Measurements from ENCODE around the gene PPM1A.

Gene PPM1A

DNA sequence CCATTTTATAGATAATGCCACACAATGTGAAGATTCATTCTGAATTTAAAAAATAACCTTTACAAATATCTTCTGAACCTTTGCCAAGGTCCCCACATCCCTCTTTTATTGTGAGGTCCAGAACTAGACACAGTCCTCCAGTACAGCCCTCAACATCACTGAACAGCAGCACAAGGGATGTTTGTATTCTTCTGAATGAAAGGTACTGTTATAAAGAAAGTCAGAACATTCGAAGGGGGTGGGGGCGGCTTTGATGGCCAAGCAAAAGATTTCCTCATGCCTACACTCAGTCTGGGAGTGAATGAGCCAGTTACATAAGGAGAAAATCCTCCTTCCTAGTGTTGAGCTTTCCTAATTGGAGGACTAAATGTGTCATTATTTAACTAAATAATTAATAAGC is 77.3 kb downstream of the PPM1A start:
- no peak for DNase-seq

GRCh38 chr14:60327447-60328331 is 78.7 kb downstream of the PPM1A start:
- DNase-seq, result peak; percentile 13

DNA sequence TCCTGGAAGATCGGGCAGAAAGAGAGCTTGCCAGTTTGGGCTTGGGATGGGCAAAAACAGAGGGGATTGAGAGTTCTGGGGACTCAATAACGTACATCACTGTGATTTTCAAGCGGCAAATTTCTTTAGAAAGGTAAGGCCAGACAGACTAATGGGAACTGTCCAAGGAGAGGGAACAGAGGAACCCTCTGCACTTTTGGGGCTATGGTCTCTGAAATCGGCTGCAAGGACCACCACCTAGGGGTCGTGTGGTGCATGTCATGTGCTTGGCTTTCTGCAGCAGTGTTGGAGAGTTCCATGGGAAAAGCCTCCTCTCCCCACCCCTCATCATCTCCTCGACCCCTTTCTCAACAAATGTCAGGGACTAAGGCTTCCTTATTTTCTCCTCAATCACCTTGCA is 79.6 kb downstream of the PPM1A start:
- DNase-seq, result no peak

DNA sequence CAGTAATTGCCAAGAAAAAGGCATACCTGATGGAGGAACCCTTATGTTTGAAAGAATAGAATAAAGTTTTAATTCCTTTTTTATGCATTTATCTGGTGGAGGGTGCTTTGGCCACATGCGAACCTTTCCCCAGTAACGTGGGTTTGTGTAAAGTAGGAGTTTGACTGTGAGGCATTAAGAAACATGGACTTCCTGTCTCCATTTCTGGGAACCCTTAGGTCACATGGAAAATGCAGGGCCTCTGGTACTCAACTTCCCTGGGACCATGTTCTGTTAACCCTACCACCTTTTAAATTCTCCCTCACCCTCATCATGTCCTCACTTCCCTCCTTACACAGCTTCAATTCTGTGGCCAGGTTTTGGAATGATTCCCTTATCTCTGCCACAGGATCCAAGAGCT is 80.3 kb downstream of the PPM1A start:
- no peak for DNase-seq

DNA sequence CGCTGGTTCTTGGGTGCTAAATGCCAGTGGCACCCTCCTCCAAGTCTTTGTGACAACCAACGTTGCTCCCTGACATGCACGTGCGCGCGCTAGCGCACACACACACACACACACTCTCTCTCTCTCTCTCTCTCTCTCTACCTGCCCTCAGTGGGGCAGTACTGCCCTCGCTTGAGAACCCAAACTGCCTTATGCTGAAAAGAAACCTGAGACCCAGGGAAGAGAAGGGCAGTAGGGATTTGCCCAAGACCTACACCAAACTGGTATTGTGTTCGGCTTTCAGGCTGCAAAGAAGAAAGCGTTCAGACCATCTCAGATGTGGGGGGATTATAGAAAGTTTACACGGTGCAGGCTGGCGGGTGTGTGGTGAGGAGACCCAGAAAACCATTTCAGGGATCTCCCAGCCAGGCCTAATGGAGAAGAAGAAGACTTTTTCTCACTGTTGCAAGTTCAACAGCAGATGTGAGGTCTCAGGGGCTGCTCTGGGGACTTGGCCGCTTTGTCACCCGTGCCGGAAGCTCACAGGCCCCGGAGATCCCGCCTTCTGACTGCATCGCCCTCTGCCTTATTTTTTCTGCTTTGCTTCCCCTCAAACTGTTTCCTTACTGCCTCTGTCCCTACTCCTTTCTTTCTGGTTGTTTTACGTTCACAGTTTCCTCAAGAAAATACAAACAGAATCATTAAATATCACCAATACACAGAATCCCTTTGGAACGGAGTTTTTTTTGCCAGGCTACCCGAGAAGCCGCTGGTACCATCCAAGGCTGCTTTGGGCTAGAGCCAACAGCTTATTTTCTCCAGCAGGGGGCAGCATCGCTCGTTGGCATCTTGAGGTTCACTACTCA is 82.4 kb downstream of the PPM1A start:
- DNase-seq, result peak; percentile 66

GRCh38 chr14:60332046-60332399 is 83.0 kb downstream of the PPM1A start:
- no peak for DNase-seq

GRCh38 chr14:60332869-60333268 is 83.8 kb downstream of the PPM1A start:
- DNase-seq, result no peak

DNA sequence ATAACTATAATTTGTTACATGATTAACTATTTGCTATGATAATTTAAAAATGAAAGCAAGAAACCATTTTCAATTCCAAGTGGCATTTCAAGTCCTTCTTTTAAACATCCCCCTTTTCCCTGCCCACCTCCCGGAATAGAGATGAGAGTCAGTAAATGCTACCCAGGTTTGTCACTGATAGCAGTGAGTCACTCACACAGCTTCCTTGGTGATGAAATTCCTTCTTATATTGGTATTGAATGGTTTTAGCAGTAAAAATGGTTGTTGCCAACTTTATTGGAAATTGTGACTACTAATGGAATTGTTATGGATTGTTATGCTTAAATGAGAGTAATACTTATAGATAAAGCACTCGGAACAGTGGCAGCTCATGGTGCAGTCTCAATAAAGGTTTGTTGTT is 90.5 kb downstream of the PPM1A start:
- DNase-seq, result no peak

- no peak for DNase-seq
Measured at GRCh38 chr14:60343571-60344071, 94.6 kb downstream of the PPM1A start.

DNA sequence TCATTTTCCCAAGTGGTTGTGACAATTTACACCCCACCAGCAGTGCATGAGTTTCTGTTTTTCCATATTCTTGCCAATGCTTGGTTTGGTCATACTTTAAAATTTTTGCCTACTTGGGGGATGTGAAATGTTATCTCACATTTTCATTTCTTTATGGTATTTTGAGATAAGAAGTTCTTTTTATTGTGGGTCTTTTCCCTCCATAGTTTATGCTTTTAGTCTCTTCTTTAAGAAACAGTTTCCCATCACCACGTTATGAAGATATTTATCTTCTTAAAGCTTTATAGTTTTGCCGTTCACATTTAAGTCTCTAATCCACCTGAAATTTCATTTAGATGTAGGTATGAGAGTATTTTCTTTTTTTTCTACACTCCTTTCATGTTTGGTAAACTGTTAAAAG is 95.7 kb downstream of the PPM1A start:
- no peak for DNase-seq

- DNase-seq, result no peak
Measured at GRCh38 chr14:60346706-60347105, 97.7 kb downstream of the PPM1A start.

GRCh38 chr14:60348211-60348610 is 99.2 kb downstream of the PPM1A start:
- DNase-seq, result no peak
